Activated CD4-positive, alpha-beta T cell treated with anti-CD3 and anti-CD28 coated beads, Interleukin-2, Interleukin-6, amounts not matched to agents 100 ng/mL and 50 ng/mL, durations not matched to agents 16 hours and 8 hours (primary cell): ENCODE results near the gene CBX5.
"Not testable (repeated sequence)": the region's sequence is repeated elsewhere in the genome, so short reads cannot be mapped to it uniquely, and the experiment has no call there.

Experiments
- DNase-seq: peaks from one replicate; pipeline ENCODE4 v3.0.0-alpha.2; 2020

The CBX5 gene

GRCh38 chr12:54279632-54280467, at the start of gene CBX5:
Gene CBX5, minus strand, starts transcription at chr12:54280122. Its CDS starts 22,472 bp downstream, at chr12:54257650.
- peak; percentile 100 for DNase-seq

- no peak for DNase-seq
Measured at GRCh38 chr12:54328595-54329337, 48.8 kb upstream of the CBX5 start.

- DNase-seq = not testable (repeated sequence)
Measured at GRCh38 chr12:54325442-54326109, 45.7 kb upstream of the CBX5 start.

GRCh38 chr12:54324617-54325441, 44.9 kb upstream of the CBX5 start, which contains the start of gene COPZ1:
Gene COPZ1, plus strand, starts transcription at chr12:54325131. Its CDS starts 33 bp downstream, at chr12:54325164.
- peak; percentile 98 for DNase-seq

- DNase-seq = no peak
Measured at GRCh38 chr12:54321363-54321762, 41.4 kb upstream of the CBX5 start.

GRCh38 chr12:54312309-54312708, 32.4 kb upstream of the CBX5 start:
- not testable (repeated sequence) for DNase-seq

- no peak for DNase-seq
Measured at GRCh38 chr12:54311051-54311450, 31.1 kb upstream of the CBX5 start.

GRCh38 chr12:54306925-54307741, 27.2 kb upstream of the CBX5 start:
- DNase-seq = peak; percentile 38

GRCh38 chr12:54304187-54304810, 24.4 kb upstream of the CBX5 start:
- peak; percentile 42 for DNase-seq

- no peak for DNase-seq
Measured at GRCh38 chr12:54303640-54304039, 23.7 kb upstream of the CBX5 start.

- no peak for DNase-seq
Measured at GRCh38 chr12:54301428-54302048, 21.6 kb upstream of the CBX5 start.

GRCh38 chr12:54300732-54301427, 21.0 kb upstream of the CBX5 start, which contains the start of gene NFE2:
Gene NFE2, minus strand, starts transcription at chr12:54301015. Its CDS starts 5,767 bp downstream, at chr12:54295248.
- no peak for DNase-seq

GRCh38 chr12:54300225-54300731, 20.4 kb upstream of the CBX5 start:
- DNase-seq = no peak

- no peak for DNase-seq
Measured at GRCh38 chr12:54299515-54300224, 19.7 kb upstream of the CBX5 start.

- DNase-seq = no peak
Measured at GRCh38 chr12:54298904-54299303, 19.0 kb upstream of the CBX5 start.

- DNase-seq = no peak
Measured at GRCh38 chr12:54296393-54297099, 16.6 kb upstream of the CBX5 start.

- DNase-seq = no peak
Measured at GRCh38 chr12:54294953-54295566, 15.1 kb upstream of the CBX5 start.
